Left renal pelvis (tissue), 4 donors: ENCODE measurements around the gene CRY2. TPM values are rescaled to one million over a fixed set of nuclear protein-coding genes. Genes with fewer than 3 reads are reported as not detected.
"Not testable (repeated sequence)": the region's sequence is repeated elsewhere in the genome, so short reads cannot be mapped to it uniquely, and the experiment has no call there.

Experiments
- DNase-seq, 4 donors: peaks; one replicate each; pipeline ENCODE4 v3.0.0-alpha.2; 2013; ENCODE audit warnings: low read depth in 4 of 4, low spot score in 3 of 4
- polyA plus RNA-seq, 4 donors: library from polyadenylated mRNA; unstranded; fragments of 120-200 nt; gene quantifications; one replicate each; pipeline ENCODE4 v1.2.1, GENCODE V29; 2013; ENCODE audit not compliant: insufficient read length in 4 of 4

The CRY2 gene
- polyA plus RNA-seq, 4 donors = 25.0 to 31.6 (median 30.6) TPM

DNA sequence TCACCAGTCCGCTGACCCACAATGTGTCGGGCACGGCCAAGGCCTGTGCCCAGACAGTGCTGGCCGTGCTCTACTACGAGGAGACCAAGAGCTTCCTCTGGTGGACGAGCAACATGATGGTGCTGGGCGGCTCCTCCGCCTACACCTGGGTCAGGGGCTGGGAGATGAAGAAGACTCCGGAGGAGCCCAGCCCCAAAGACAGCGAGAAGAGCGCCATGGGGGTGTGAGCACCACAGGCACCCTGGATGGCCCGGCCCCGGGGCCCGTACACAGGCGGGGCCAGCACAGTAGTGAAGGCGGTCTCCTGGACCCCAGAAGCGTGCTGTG is 36.2 kb upstream of the CRY2 start:
- no peak for DNase-seq

DNA sequence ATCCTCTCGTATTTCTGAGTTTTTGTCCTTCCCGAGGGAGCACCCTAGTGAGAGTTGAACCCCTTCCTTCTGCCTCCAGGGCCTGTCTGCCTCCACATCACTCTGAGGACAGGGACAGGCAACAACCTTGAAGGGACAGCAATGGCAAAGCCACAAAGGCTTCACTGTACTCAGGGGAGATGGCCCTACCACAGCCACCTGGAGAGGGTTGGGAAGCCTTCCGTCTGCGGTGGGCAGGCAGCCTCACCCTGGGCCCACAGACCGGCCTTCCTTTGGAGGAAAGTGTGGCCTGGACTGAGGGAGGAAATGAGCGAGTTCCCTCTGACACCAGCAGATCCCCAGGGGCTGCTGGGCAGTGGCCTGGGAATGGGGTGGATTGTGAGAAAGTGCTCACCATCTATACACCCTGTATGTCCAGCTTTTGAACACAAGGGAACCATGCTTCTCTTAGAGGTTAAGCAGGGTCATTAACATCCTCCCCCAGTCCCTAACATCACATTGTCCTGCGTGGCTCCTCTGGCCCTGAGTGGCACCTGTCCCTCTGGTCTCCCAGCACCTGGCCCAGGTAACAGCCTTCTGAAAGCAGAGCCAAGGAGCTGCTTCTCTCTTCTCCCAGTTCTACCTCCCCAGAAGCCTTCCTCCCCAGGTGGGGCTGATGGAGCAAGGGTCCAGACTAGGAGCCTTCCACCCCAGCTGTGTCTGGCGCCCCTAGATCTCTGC is 35.5 kb upstream of the CRY2 start:
- DNase-seq = no peak

- no peak for DNase-seq
Observed at GRCh38 chr11:45812581-45813548, 34.4 kb upstream of the CRY2 start.

- no peak for DNase-seq
Observed at GRCh38 chr11:45815747-45816146, 31.5 kb upstream of the CRY2 start.

GRCh38 chr11:45816614-45817013 is 30.7 kb upstream of the CRY2 start:
- no peak for DNase-seq

GRCh38 chr11:45817191-45817590 is 30.1 kb upstream of the CRY2 start:
- DNase-seq = no peak

DNA sequence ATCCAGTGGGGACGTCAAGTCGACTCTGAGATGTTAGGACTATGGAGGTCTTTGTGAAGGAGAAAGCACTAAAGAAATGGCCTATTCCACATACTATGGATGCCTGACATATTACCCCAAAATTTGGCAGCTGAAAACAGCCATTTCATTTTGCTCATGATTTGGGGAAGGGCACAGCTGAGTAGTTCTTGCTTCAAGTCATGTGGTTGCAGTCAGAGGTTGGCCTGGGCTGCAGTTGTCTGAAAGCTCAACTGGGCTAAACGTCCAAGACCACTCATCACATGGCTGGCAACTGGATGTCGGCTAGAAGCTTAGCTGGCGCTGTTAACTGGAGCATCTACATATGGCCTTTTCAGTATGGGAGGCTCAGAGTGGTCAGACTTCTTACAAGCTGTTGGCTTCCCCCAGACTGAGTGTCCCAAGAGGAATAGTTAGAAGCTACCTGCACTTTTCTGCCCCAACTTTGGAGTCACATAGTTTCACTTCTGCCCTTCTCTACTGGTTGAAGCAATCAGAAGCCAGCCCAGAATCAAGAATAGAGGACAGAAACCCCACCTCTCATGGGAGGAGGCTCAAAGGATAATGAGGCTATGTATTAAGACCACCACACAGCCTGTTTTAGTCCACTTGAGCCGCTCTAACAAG is 28.2 kb upstream of the CRY2 start:
- no peak for DNase-seq

DNA sequence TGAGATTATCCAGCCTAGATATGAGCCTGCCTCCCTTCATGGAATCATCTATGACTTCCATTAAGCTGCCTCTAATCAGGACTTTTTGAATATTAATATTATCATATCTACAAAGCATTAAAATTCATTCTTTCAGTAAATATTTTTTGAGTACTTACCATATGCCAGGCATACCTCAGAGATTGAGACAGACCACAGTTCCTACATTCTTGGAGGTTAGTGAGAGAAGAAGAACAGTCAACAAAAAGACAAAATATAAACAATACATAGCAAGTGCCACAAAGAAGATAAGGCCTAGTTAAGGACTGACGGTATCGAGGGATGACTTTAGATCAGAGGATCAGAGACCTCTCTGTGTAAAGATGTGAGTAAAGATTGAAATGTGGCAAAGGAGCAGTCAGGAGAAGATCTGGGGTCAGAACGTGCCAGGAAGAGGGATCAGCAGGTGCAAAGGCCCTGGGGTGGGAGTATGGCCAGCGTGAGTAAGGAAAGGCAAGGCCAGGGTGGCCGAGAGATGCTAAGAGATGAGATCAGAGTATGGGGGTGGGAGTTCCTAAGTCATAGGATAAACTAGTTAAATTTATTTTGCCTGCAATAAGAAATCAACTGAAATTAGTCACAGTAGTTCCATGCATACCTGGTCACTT is 26.9 kb upstream of the CRY2 start:
- DNase-seq = no peak

DNA sequence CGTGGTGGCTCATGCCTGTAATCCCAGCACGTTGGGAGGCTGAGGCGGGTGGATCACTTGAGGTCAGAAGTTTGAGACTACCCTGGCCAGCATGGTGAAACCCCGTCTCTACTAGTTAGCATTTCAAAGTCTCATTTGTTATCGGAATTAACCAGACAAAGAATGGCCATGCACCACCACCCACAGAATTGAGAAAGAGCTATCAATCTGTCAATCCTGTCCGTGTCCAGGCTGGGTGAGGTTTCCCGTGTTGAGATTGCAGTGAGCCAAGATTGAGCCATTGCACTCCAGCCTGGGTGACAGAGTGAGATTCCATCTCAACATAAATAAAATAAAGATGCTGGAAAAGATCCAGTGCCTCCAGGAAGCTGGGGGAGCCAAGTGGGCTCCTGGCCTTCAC is 20.8 kb upstream of the CRY2 start:
- not testable (repeated sequence) for DNase-seq

- no peak for DNase-seq
Observed at GRCh38 chr11:45827123-45827522, 20.2 kb upstream of the CRY2 start.

- no peak for DNase-seq
Observed at GRCh38 chr11:45828996-45829395, 18.3 kb upstream of the CRY2 start.

DNA sequence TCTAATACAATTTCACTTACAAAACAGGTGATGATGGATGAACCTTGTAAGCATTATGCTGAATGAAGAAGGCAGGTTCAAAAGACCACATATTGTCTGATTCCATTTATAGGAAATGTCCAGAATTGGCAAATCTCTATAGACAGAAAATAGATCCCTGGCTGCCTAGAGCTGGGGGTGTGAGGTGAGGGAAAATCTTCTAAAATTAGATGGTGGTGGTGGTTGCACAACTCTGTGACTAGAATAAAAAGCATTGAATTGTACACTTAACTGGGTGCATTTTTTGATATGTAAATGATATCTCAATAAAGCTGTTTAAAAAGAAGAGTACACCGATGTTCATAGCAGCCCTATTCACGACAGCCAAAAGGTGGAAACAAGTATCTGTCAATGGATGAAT is 16.7 kb upstream of the CRY2 start:
- DNase-seq = no peak

DNA sequence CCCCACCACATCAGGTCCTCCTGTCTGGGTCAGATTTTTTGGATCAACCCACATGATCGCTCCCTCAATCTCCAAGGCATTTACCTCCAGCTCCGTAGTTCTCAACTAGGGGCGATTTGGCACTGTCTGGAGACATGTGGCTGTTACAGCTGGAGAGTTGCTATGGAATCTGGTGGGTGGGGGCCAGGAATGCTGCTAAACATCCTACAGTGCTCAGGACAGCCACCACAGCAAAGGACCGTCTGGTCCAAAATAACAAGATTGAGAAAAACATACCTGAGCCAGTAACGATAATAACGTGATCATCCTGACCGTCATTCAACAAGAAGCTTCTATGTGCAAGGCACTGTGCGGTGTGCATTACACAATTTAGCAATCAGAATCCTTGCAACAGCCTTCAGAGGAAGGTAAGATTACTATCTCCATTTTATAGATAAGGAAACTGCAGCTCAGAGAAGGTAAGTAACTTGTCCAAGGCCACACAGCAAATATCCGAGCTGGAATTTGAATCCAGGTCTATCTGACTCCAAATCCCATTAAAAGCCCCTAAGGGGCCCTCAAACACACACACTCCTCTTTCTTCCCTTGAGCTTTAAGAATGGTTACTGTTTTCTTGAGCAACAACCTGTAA is 14.3 kb upstream of the CRY2 start:
- DNase-seq = no peak

DNA sequence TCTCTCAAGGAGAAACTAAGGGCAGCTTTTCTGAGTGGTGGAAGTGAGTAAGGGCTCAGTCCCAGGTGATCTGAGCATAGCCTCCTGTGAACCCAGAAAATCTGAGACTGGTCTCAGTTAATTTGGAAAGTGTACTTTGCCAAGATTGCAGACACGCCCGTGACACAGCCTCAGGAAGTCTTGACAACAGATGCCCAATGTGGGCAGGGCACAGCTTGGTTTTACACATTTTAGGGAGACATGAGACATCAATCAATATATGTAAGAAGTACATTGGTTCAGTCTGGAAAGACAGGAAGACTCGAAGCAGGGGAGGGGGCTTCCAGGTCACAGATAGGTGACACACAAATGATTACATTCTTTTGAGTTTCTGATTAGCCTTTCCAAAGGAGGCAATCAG is 13.5 kb upstream of the CRY2 start:
- no peak for DNase-seq

DNA sequence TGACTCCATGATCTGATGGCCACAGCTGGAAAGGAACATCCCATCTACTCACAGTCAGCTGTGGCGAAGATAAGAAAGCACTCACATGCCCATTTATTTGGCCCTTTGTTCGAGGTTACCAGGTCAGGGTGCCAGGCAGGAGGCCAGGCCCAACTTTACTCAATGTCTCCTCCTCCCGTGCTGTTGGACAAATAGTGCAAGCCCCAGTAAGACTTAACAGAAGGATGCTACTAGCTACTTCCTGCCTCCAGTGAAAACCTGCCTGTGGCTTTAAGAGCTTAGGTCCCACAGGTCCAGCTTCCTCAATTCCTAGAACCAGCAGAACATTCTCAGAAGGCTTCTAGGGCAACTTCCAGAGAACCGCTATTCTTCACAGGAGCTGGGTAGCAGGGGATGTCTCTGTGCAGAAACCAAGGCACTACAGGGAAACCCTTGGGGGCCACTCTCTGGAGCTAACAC is 12.9 kb upstream of the CRY2 start:
- no peak for DNase-seq

DNA sequence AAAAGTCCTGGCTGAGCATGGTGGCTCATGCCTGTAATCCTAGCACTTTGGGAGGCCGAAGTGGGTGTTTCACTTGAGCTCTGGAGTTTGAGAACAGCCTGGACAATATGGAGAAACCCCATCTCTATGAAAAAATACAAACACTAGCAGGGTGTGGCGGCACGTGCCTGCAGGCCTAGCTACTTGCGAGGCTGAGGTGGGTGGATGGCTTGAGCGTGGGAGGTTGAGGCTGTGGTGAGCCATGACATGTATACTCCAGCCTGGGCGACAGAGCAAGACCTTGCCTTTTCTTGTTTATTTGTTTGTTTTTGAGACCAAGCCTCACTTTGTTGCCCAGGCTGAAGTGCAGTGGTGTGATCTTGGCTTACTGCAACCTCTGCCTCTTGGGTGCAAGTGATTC is 8.1 kb upstream of the CRY2 start:
- DNase-seq = no peak

DNA sequence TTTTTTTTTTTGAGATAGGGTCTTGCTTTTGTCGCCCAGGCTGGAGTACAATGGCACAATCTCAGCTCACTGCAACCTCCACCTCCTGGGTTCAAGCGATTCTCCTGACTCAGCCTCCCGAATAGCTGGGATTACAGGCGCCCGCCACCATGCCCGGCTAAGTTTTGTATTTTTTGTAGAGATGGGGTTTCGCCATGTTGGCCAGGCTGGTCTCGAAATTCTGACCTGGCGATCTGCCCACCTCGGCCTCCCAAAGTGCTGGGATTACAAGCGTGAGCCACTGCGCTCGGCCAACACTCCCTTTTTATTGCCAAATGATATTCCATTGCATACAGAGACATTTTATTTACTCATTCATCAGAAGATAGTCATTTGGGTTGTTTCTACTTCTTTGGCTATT is 7.0 kb upstream of the CRY2 start:
- DNase-seq = not testable (repeated sequence)

DNA sequence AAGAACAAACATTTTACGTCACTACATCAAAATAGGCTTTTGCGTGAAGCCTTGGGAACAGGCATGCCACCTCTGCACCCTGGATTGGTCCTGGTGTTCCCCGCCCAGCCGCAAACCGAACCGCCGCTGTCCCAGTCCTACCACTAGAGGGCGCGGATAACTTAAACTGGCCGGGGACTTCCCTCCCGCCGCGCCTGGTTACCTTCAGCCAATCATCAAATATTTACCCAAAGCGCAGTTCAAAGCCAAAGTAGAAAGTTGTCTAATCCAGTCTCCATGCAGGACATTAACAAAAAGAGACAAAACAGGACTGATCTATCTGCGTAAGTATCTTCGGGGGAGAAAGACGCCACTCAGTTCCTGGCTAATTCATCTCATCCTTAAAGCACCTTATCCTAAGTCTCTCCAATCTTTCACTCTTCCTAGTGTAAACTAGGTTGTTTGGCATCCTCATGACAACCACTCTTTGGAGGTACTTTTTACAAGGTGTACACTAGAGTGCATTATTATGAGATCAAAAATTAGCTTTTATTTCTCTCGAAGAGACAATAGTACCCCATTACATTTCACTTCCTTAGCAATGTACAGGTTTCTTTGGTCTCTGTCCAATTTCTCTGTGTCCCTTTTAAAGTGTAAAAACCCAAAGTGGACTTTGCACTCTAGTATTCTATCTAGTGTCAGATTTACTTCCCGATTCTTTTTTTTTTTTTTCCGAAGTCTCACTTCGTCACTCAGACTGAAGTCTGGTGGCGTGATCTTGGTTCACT is 3.9 kb upstream of the CRY2 start:
- peak in 3 of 4 donors; percentile 77 to 82 (median 77) for DNase-seq

DNA sequence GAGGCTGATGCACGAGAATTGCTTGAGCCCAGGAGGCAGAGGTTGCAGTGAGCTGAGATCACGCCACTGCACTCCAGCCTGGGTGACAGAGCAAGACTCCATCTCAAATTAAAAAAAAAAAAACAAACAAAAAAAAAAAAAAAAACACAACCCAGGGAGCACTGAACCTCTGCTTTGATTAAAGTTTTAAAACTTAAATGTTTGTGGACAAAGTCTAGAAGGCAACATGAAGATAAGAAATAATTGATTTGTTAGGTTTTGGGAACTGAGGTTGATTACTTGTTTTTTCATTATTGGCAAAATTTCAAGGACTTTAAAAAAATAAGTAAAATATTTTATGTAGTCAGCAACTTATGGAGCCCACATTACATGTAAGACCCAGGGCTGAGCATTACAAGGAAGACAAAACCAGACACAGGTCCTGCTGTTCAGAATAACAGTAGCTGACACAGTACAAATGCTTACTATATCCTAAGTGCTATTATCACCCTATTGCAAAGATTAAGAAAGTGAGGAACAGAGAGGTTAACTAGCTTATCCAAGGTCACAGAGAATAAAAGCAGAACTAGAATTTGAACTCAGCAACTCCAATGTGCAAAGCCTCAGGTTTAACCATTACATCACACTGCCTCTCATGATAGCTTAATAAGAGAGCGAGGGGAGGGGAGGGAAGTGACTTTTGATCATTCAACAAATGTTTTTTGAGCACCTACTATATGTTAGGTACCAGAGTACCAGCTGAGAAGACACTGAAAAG is 2.3 kb upstream of the CRY2 start:
- DNase-seq = no peak
